Thyroid gland (tissue), 4 donors: ENCODE data around the gene DKKL1. TPM values are rescaled to one million over a fixed set of nuclear protein-coding genes. Genes with fewer than 3 reads are reported as not detected.

Source experiments
- DNase-seq, 2 donors: peaks; one replicate each; pipeline ENCODE4 v3.0.0-alpha.2; 2019
- H3K27ac ChIP-seq, 3 donors: fragments of 200-600 bp; sonication (generic); 1 replicate in 2 of 3; 2 replicates in 1 of 3; pipeline ENCODE4 v1.5.1; 2016 to 2019; ENCODE audit warnings: mild to moderate bottlenecking in 1 of 3, moderate library complexity in 1 of 3
- H3K27me3 ChIP-seq: fragments of 200-600 bp; sonication (generic); one replicate; pipeline ENCODE4 v1.5.1; 2019
- H3K36me3 ChIP-seq, 2 donors: fragments of 200-600 bp; sonication (generic); one replicate each; pipeline ENCODE4 v1.5.1; 2016 to 2019
- H3K4me1 ChIP-seq, 2 donors: fragments of 200-600 bp; sonication (generic); one replicate each; pipeline ENCODE4 v1.5.1; 2017 to 2019
- H3K4me3 ChIP-seq, 3 donors: fragments of 200-600 bp; sonication (generic); replicated peaks in 1 of 3; 1 replicate in 2 of 3; 2 replicates in 1 of 3; pipeline ENCODE4 v1.5.1; 2016; ENCODE audit warnings: mild to moderate bottlenecking in 1 of 3
- H3K9me3 ChIP-seq: fragments of 200-600 bp; sonication (generic); one replicate; pipeline ENCODE4 v1.5.1; 2017
- CTCF ChIP-seq, 6 experiments: fragments of 200-600 bp in 3 of 6; fragments of 450-650 bp in 3 of 6; sonication (generic) in 3 of 6; IDR thresholded peaks; one replicate each; pipeline ENCODE4 v1.5.1; 2016 to 2019; ENCODE audit warnings: antibody characterized with exemption in 6 of 6, mild to moderate bottlenecking in 2 of 6, inconsistent platforms in 1 of 6, moderate library complexity in 1 of 6
- POLR2A ChIP-seq, 2 donors: fragments of 450-650 bp; IDR thresholded peaks; one replicate each; pipeline ENCODE4 v1.6.1; 2017; ENCODE audit warnings: antibody characterized with exemption in 2 of 2, mild to moderate bottlenecking in 2 of 2, moderate library complexity in 1 of 2
- WGBS, 2 donors: methylation state at CpG; one replicate each; pipeline ENCODE4 v1.1.5; 2017; 5-methylcytosine and 5-hydroxymethylcytosine counted together
- intact Hi-C: fragments of 100-400 bp; cut with DNase I; formaldehyde crosslinking; loops from one replicate; pipeline ENCODE4 v1.15.1; 2023
- total RNA-seq, 4 donors: library from RNA; depleted of rRNA; stranded (reverse); fragments of >200 nt; gene quantifications; one replicate each; pipeline ENCODE4 v1.2.3, GENCODE V29; 2016

The DKKL1 gene
- total RNA-seq, 4 donors from 2014 or later: 1.3 TPM; not detected in 3

GRCh38 chr19:49423071-49423984 is 59.7 kb downstream of the DKKL1 start, which contains the start of gene PTH2:
Gene PTH2 (minus strand): TSS chr19:49423441. CDS start chr19:49423339, 102 bp downstream.
- H3K36me3 ChIP-seq: no peaks in the 10 kb centered on the region
- intact Hi-C loops: no loop called here
- TF ChIP-seq CTCF (IDR thresholded peaks at IDR 0.05) (no peak), POLR2A (IDR thresholded peaks at IDR 0.05) (no peak)
- no peak within 1 kb of the TSS for H3K27ac ChIP-seq
- no peaks in the 10 kb centered on the region for H3K9me3 ChIP-seq
- WGBS, 2 donors: 9 to 10% methylated on average over 25 to 29 of the region's 42 CpGs
- H3K4me3 ChIP-seq: no peak within 1 kb of the TSS
- DNase-seq: no peak
- H3K4me1 ChIP-seq: peaks cover 7 to 29% of the 10 kb centered on the region in 2 donors
- H3K27me3 ChIP-seq: peaks cover 52% of the 10 kb centered on the region

DNA sequence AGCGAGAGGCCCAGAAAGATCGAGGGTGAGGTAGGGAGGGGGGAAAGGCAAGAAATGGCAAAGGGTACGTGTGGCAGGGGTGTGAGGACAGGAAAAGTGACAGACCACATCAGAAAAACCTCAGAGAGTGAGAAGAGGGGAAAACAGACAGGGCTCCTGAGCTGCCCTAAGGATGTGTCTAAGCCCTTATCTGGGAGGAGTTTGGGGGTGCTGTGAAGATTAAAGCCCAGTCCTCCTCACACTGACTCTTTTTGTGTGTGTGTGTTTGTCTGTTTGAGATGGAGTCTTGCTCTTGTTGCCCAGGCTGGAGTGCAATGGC is 60.3 kb downstream of the DKKL1 start:
- peaks cover 58% of the 10 kb centered on the region for H3K27me3 ChIP-seq
- no peak for TF ChIP-seq POLR2A (IDR thresholded peaks at IDR 0.05)
- no peak for TF ChIP-seq CTCF (IDR thresholded peaks at IDR 0.05)
- intact Hi-C loops: no loop called here
- no peak for DNase-seq
- H3K9me3 ChIP-seq: no peaks in the 10 kb centered on the region
- no peak overlapping the region for H3K4me3 ChIP-seq
- no peak overlapping the region for H3K27ac ChIP-seq
- H3K4me1 ChIP-seq: peaks cover 9 to 31% of the 10 kb centered on the region in 2 donors
- 17 to 20% methylated on average over 3 of the region's 3 CpGs for WGBS, 2 donors
- no peaks in the 10 kb centered on the region for H3K36me3 ChIP-seq

Other genes starting within 250 kb of the DKKL1 start
- gene LIN7B, start 249.5 kb upstream of the DKKL1 start, total RNA-seq: 10 to 100 TPM; 10.5 to 17.7 (median 13.8) TPM
- gene C19orf73, start 244.7 kb upstream of the DKKL1 start, total RNA-seq: 10 to 100 TPM in 1 of 4 donors, 1 to 10 TPM in 3; 1.7 to 13.4 (median 6.1) TPM
- 1 to 10 TPM; 4.6 to 7.4 (median 5.3) TPM for gene PPFIA3, start 244.3 kb upstream of the DKKL1 start, total RNA-seq
- 1 to 10 TPM; 1.1 to 4.1 (median 2.1) TPM for gene HRC, start 208.5 kb upstream of the DKKL1 start, total RNA-seq
- gene TRPM4, start 206.1 kb upstream of the DKKL1 start, total RNA-seq: 10 to 100 TPM; 18.4 to 36.4 (median 26.1) TPM
- 1 to 10 TPM in 2 of 4 donors, under 1 TPM in 2; 0.24 to 7.8 (median 1.4) TPM for gene SLC6A16, start 38.7 kb upstream of the DKKL1 start, total RNA-seq
- 1 to 10 TPM; 2.1 to 9.7 (median 5.4) TPM for gene CD37, start 28.5 kb upstream of the DKKL1 start, total RNA-seq
- gene TEAD2, start 1.5 kb upstream of the DKKL1 start, total RNA-seq: 10 to 100 TPM in 3 of 4 donors, 1 to 10 TPM in 1; 6.9 to 19.5 (median 13.7) TPM
- 1 to 10 TPM in 1 of 4 donors, not detected in 3; 1.3 TPM for gene KASH5, start 24.4 kb downstream of the DKKL1 start, total RNA-seq
- gene PTH2, start 59.6 kb downstream of the DKKL1 start, total RNA-seq: not detected
- not detected for gene GFY, start 61.5 kb downstream of the DKKL1 start, total RNA-seq
- gene SLC17A7, start 77.7 kb downstream of the DKKL1 start, total RNA-seq: 1 to 10 TPM in 3 of 4 donors, under 1 TPM in 1; 0.73 to 1.5 (median 1.3) TPM
- gene PIH1D1, start 87.9 kb downstream of the DKKL1 start, total RNA-seq: 100 to 1,000 TPM in 2 of 4 donors, 10 to 100 TPM in 2; 69.7 to 125 (median 99.8) TPM
- 10 to 100 TPM; 32.5 to 39.5 (median 34.2) TPM for gene ALDH16A1, start 89.3 kb downstream of the DKKL1 start, total RNA-seq
- gene FLT3LG, start 110.3 kb downstream of the DKKL1 start, total RNA-seq: 1 to 10 TPM; 2.8 to 7.3 (median 6.3) TPM
- 1,000 to 10,000 TPM; 1,542 to 2,853 (median 2,123) TPM for gene RPL13A, start 123.7 kb downstream of the DKKL1 start, total RNA-seq
- gene RPS11, start 132.6 kb downstream of the DKKL1 start, total RNA-seq: 1,000 to 10,000 TPM; 1,543 to 4,390 (median 2,518) TPM
- 100 to 1,000 TPM; 149 to 248 (median 180) TPM for gene FCGRT, start 148.8 kb downstream of the DKKL1 start, total RNA-seq
- gene RCN3, start 164.1 kb downstream of the DKKL1 start, total RNA-seq: 10 to 100 TPM in 3 of 4 donors, 1 to 10 TPM in 1; 9.7 to 12.6 (median 11.3) TPM
- gene NOSIP, start 216.7 kb downstream of the DKKL1 start, total RNA-seq: 10 to 100 TPM; 46.1 to 94.6 (median 64.7) TPM
- gene PRRG2, start 217.4 kb downstream of the DKKL1 start, total RNA-seq: 10 to 100 TPM in 3 of 4 donors, 1 to 10 TPM in 1; 8.9 to 29.6 (median 25.0) TPM
- gene PRR12, start 227.3 kb downstream of the DKKL1 start, total RNA-seq: 10 to 100 TPM in 3 of 4 donors, 1 to 10 TPM in 1; 7.3 to 15.6 (median 12.4) TPM